CD14-positive monocyte (primary cell): ENCODE measurements around the gene KNG1. TPM values are rescaled to one million over a fixed set of nuclear protein-coding genes. Genes with fewer than 3 reads are reported as not detected.

ENCODE experiments used
- DNase-seq, 3 donors: peaks; one replicate each; pipeline ENCODE4 v3.0.0-alpha.2; 2011 to 2022
- H2AFZ ChIP-seq: 2 replicates; pipeline ENCODE4 v1.6.0; 2012; ENCODE audit warnings: mild to moderate bottlenecking, low read depth, low read length, inconsistent platforms; ENCODE audit not compliant: insufficient read depth, poor library complexity, severe bottlenecking
- H3K27ac ChIP-seq, 2 donors: 1 replicate in 1 of 2; 2 replicates in 1 of 2; pipeline ENCODE4 v1.5.1; 2012 to 2013; ENCODE audit warnings: low read length in 2 of 2, control low read depth in 1 of 2, inconsistent platforms in 1 of 2, low read depth in 1 of 2, mild to moderate bottlenecking in 1 of 2
- H3K27me3 ChIP-seq, 2 donors: one replicate each; pipeline versions ENCODE4 v1.6.0 to v1.6.1; 2011 to 2013; ENCODE audit warnings: low read length in 2 of 2; ENCODE audit not compliant: control insufficient read depth in 2 of 2, insufficient read depth in 2 of 2
- H3K36me3 ChIP-seq, 2 donors: replicated peaks in 1 of 2; 1 replicate in 1 of 2; 2 replicates in 1 of 2; pipeline versions ENCODE4 v1.5.1 to v1.6.1; 2012 to 2013; ENCODE audit warnings: low read length in 2 of 2, control low read depth in 1 of 2, inconsistent platforms in 1 of 2, mild to moderate bottlenecking in 1 of 2; ENCODE audit not compliant: insufficient read depth in 2 of 2, control insufficient read depth in 1 of 2
- H3K4me1 ChIP-seq, 2 donors: 1 replicate in 1 of 2; 2 replicates in 1 of 2; pipeline versions ENCODE4 v1.5.1 to v1.6.1; 2012 to 2013; ENCODE audit warnings: low read length in 2 of 2, control low read depth in 1 of 2, inconsistent platforms in 1 of 2, mild to moderate bottlenecking in 1 of 2, moderate library complexity in 1 of 2; ENCODE audit not compliant: insufficient read depth in 2 of 2, control insufficient read depth in 1 of 2
- H3K4me2 ChIP-seq: replicated peaks from 2 replicates; pipeline ENCODE3; 2012; ENCODE audit warnings: low read length, moderate library complexity, mild to moderate bottlenecking; ENCODE audit not compliant: poor library complexity, severe bottlenecking; ENCODE audit errors: extremely low read depth
- H3K4me3 ChIP-seq, 3 experiments: fragments of 200-600 bp in 1 of 3; sonication (generic) in 1 of 3; replicated peaks in 1 of 3; 1 replicate in 2 of 3; 2 replicates in 1 of 3; pipeline ENCODE4 v1.5.1; 2011 to 2013; ENCODE audit warnings: low read length in 3 of 3, mild to moderate bottlenecking in 3 of 3, control low read depth in 2 of 3, low read depth in 2 of 3, inconsistent platforms in 1 of 3, moderate library complexity in 1 of 3
- H3K79me2 ChIP-seq: 2 replicates; pipeline ENCODE4 v1.6.0; 2012; ENCODE audit warnings: mild to moderate bottlenecking, control low read depth, inconsistent platforms, low read length, moderate library complexity; ENCODE audit not compliant: insufficient read depth
- H3K9ac ChIP-seq: 2 replicates; pipeline ENCODE4 v1.6.0; 2017; ENCODE audit warnings: low read length, mild to moderate bottlenecking; ENCODE audit not compliant: insufficient read depth, poor library complexity, severe bottlenecking
- H3K9me3 ChIP-seq, 2 donors: replicated peaks in 1 of 2; 1 replicate in 1 of 2; 2 replicates in 1 of 2; pipeline versions ENCODE4 v1.5.1 to v1.6.1; 2012 to 2013; ENCODE audit warnings: low read length in 2 of 2, control low read depth in 1 of 2; ENCODE audit not compliant: control insufficient read depth in 1 of 2, insufficient read depth in 1 of 2
- H4K20me1 ChIP-seq: 2 replicates; pipeline ENCODE4 v1.6.0; 2012; ENCODE audit warnings: mild to moderate bottlenecking, low read length, control low read depth, moderate library complexity; ENCODE audit not compliant: insufficient read depth
- H3K27ac Mint-ChIP-seq, 7 donors: one replicate each; pipeline ENCODE4 v1.8.0; 2020; ENCODE audit warnings: mild to moderate bottlenecking in 7 of 7, mixed read lengths in 7 of 7, moderate library complexity in 6 of 7, inconsistent platforms in 2 of 7
- H3K27me3 Mint-ChIP-seq, 3 donors: one replicate each; pipeline ENCODE4 v1.8.0; 2021 to 2022; ENCODE audit warnings: low read depth in 3 of 3, mild to moderate bottlenecking in 3 of 3, mixed read lengths in 3 of 3, moderate library complexity in 3 of 3, inconsistent platforms in 1 of 3
- H3K36me3 Mint-ChIP-seq, 2 donors: one replicate each; pipeline ENCODE4 v1.8.0; 2020; ENCODE audit warnings: mixed read lengths in 2 of 2, inconsistent platforms in 1 of 2, mild to moderate bottlenecking in 1 of 2
- H3K4me1 Mint-ChIP-seq: one replicate; pipeline ENCODE4 v1.8.0; 2020; ENCODE audit warnings: mild to moderate bottlenecking, mixed read lengths
- H3K4me3 Mint-ChIP-seq, 2 donors: one replicate each; pipeline ENCODE4 v1.8.0; 2020; ENCODE audit warnings: mild to moderate bottlenecking in 2 of 2, mixed read lengths in 2 of 2, moderate library complexity in 1 of 2
- H3K9me3 Mint-ChIP-seq, 7 donors: one replicate each; pipeline ENCODE4 v1.8.0; 2020 to 2022; ENCODE audit warnings: mixed read lengths in 7 of 7, mild to moderate bottlenecking in 6 of 7, moderate library complexity in 6 of 7, inconsistent platforms in 2 of 7
- CTCF ChIP-seq: fragments of 200-600 bp; IDR thresholded peaks from one replicate; pipeline ENCODE4 v1.8.0; 2022; ENCODE audit warnings: antibody characterized with exemption, mild to moderate bottlenecking
- WGBS: methylation state at CpG from one replicate; pipeline ENCODE4 v1.1.5; 2013; ENCODE audit warnings: missing lambda C conversion rate; ENCODE audit not compliant: insufficient coverage; 5-methylcytosine and 5-hydroxymethylcytosine counted together
- intact Hi-C, 2 donors: fragments of 100-400 bp; cut with micrococcal nuclease; formaldehyde crosslinking; loops; one replicate each; pipeline versions ENCODE4 v1.15.0 to v1.15.1; 2023
- polyA plus RNA-seq, 3 donors: library from polyadenylated mRNA; depleted of rRNA in 1 of 3; unstranded in 2 of 3; stranded (reverse) in 1 of 3; fragments of 300-500 nt in 2 of 3; fragments of >200 nt in 1 of 3; fragmentation: Illumina TruSeq in 2 of 3; gene quantifications; 1 replicate in 2 of 3; 2 replicates in 1 of 3; pipeline ENCODE4 v1.2.3, GENCODE V29; 2012 to 2021

The KNG1 gene
- polyA plus RNA-seq, 3 donors = not detected

- Histone ChIP-seq H3K9me3 (no peaks in the 10 kb centered on the region), H3K4me3 (peak overlapping the region; percentile 61 to 85 (median 77)), H3K36me3 (no peaks in the 10 kb centered on the region), H3K4me2 (peak overlapping the region; percentile 98), H3K27me3 (no peaks in the 10 kb centered on the region), H3K79me2 (no peaks in the 10 kb centered on the region), H3K4me1 (peaks cover 11 to 18% of the 10 kb centered on the region in 2 donors), H4K20me1 (no peaks in the 10 kb centered on the region), H3K9ac (peak overlapping the region; percentile 67), H3K27ac (peak overlapping the region; percentile 56 to 65), H2AFZ (peak overlapping the region; percentile 99)
- Mint-ChIP-seq H3K4me3 (peak overlapping the region; percentile 98 to 100), H3K9me3 (peaks cover 0 to 6% (median 1%) of the 10 kb centered on the region in 7 donors), H3K27me3 (peaks cover 0 to 4% (median 2%) of the 10 kb centered on the region in 3 donors), H3K27ac (peak overlapping the region; percentile 63 to 83 (median 77)), H3K36me3 (no peaks in the 10 kb centered on the region), H3K4me1 (peaks cover 14% of the 10 kb centered on the region)
- intact Hi-C loops = no loop called here
- DNase-seq = peak; percentile 78 to 82 (median 78)
- TF ChIP-seq CTCF = no peak
- WGBS = 12% methylated on average over 28 of the region's 28 CpGs
Observed at GRCh38 chr3:186772701-186773417, 55.7 kb downstream of the KNG1 start.

DNA sequence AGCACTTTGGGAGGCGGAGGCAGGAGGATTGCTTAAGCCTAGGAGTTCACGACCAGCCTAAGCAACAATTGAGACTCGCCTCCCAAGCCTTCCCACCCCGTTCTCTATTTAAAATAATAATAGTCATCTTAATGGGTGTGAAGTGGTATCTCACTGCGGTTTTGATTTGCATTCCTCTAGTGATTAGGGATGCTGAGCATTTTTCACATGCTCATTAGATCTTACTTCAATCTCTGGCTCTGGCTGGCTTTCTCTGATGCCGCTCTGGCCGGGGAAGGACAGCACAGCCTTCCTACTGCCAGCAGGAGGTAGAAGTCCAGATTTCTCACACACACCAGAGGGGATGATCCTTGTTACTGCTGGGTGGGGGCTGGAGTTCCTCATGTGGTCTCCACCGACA is 58.8 kb downstream of the KNG1 start:
- Histone ChIP-seq H3K27ac (no peak overlapping the region), H3K4me1 (peaks cover 11 to 18% of the 10 kb centered on the region in 2 donors), H4K20me1 (no peaks in the 10 kb centered on the region), H3K27me3 (no peaks in the 10 kb centered on the region), H3K4me2 (no peak overlapping the region), H3K79me2 (no peaks in the 10 kb centered on the region), H3K9ac (no peak overlapping the region), H3K36me3 (no peaks in the 10 kb centered on the region), H3K4me3 (no peak overlapping the region), H2AFZ (no peak overlapping the region), H3K9me3 (no peaks in the 10 kb centered on the region)
- no peak for DNase-seq
- Mint-ChIP-seq H3K36me3 (no peaks in the 10 kb centered on the region), H3K4me3 (no peak overlapping the region), H3K9me3 (peaks cover 0 to 6% (median 1%) of the 10 kb centered on the region in 7 donors), H3K27ac (no peak overlapping the region), H3K4me1 (peaks cover 14% of the 10 kb centered on the region), H3K27me3 (peaks cover 2 to 9% (median 2%) of the 10 kb centered on the region in 3 donors)
- intact Hi-C loops = no loop called here
- TF ChIP-seq CTCF = no peak
- WGBS = 100% methylated on average over 1 of the region's 8 CpGs
